ENCODE results near the gene ZBTB46.

ZBTB46 gene

DNA sequence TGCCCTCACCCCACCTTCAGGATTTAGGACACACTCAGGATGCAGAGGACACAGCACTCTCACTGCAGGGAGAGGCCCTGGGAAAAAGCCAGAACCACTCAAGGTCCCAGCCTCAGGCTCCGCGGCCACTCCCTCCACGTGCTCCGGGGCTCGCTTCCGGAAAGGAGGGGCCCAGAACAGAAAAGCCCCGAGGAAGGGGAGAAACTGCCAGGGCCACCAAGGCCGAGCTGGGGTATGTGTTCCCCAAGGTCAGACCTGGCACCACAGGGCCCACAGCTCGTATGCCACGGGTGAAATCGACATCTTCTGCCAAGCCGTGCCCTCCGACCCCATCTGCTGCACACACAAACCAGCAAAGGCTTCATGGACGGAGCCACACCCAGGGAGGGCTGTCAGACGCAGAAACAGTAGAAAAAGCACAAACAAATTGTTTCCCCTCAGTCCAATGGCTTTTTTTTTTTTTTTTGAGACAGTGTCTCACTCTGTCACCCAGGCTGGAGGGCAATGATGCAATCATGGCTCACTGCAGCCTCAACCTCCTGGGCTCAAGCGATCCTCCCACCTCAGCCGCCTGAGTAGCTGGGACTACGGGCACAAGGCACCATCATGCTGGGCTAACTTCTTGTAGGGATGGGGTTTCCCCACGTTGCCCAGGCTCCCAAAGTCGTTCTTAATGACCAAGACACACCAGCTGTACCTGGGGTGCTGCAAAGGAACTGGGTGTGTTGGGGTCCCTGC is 58.1 kb downstream of the ZBTB46 start:
- TF ChIP-seq, protein P1, sequence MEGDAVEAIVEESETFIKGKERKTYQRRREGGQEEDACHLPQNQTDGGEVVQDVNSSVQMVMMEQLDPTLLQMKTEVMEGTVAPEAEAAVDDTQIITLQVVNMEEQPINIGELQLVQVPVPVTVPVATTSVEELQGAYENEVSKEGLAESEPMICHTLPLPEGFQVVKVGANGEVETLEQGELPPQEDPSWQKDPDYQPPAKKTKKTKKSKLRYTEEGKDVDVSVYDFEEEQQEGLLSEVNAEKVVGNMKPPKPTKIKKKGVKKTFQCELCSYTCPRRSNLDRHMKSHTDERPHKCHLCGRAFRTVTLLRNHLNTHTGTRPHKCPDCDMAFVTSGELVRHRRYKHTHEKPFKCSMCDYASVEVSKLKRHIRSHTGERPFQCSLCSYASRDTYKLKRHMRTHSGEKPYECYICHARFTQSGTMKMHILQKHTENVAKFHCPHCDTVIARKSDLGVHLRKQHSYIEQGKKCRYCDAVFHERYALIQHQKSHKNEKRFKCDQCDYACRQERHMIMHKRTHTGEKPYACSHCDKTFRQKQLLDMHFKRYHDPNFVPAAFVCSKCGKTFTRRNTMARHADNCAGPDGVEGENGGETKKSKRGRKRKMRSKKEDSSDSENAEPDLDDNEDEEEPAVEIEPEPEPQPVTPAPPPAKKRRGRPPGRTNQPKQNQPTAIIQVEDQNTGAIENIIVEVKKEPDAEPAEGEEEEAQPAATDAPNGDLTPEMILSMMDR (IDR thresholded peaks at IDR 0.05; ENCODE audit: low read depth, low read length, missing control alignments) = no peak
- DNase-seq (ENCODE audit: low read depth) = no peak
- H3K4me3 ChIP-seq (ENCODE audit: low read depth, low read length) = no peak overlapping the region

DNA sequence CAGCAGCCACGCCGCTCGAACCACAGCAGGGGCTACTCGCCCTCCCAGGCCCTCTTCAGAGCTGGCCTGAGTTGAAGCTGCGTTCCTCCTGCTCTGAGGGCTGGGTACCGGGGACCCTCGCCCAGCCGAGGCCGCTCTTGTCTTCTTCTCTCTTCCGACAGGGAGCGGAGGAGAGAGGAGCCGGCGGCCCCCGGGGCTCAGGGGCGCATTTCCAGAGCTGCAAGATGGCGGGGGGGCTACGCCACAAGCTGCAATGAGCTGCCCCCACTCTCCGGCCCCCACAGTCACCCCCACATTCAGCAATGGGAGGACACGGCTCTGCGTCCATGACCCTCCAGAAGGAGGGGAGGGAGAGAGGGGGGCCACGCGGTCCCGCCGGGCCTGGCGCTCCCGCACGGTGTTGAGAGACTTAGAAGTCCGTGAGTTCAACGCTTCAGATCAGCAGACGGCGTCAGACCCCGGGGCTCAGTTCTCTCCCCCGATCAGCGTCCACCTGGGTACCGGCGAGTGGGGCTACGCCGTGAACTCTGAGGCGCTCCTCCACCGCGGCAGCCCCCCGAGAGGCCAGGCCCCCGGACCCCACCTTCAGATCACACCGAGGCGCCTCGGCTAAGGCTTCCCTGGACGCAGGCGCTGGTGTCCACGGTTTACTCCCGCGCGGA is 59.9 kb downstream of the ZBTB46 start:
- H3K4me3 ChIP-seq (ENCODE audit: low read depth, low read length) = no peak overlapping the region
- DNase-seq (ENCODE audit: low read depth) = no peak
- TF ChIP-seq, protein P1 (IDR thresholded peaks at IDR 0.05; ENCODE audit: low read depth, low read length, missing control alignments) = no peak

DNA sequence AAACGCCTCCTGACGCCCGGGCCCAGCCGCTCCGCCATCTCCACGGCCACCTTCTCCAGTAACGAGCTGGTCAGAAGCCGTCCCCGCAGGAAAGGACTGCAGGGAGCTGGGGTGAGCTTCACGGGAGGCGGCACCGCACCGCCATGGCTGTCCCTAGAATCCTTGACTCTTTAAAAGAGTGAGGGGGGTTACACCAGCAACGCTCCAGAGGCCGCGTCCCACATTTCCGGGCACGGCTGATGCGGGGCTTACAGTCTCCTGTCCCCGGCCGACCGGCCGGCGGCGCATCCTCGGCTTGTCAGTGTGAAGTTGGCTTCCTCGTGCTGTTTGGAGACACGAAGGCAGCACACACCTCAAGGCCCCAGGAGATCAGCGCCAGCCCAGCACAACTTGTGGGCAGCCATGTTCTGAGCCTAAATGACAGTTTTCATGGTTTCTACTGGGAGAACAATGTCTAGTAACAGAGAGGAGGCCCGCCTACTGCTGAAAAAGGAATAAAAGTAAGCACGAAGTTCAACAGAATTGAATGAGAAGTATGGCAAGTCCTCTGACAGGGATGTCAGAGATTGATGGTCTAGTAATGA is 61.1 kb downstream of the ZBTB46 start:
- TF ChIP-seq, protein P1 (IDR thresholded peaks at IDR 0.05; ENCODE audit: low read depth, low read length, missing control alignments) = no peak
- no peak overlapping the region for H3K4me3 ChIP-seq (ENCODE audit: low read depth, low read length)
- no peak for DNase-seq (ENCODE audit: low read depth)

DNA sequence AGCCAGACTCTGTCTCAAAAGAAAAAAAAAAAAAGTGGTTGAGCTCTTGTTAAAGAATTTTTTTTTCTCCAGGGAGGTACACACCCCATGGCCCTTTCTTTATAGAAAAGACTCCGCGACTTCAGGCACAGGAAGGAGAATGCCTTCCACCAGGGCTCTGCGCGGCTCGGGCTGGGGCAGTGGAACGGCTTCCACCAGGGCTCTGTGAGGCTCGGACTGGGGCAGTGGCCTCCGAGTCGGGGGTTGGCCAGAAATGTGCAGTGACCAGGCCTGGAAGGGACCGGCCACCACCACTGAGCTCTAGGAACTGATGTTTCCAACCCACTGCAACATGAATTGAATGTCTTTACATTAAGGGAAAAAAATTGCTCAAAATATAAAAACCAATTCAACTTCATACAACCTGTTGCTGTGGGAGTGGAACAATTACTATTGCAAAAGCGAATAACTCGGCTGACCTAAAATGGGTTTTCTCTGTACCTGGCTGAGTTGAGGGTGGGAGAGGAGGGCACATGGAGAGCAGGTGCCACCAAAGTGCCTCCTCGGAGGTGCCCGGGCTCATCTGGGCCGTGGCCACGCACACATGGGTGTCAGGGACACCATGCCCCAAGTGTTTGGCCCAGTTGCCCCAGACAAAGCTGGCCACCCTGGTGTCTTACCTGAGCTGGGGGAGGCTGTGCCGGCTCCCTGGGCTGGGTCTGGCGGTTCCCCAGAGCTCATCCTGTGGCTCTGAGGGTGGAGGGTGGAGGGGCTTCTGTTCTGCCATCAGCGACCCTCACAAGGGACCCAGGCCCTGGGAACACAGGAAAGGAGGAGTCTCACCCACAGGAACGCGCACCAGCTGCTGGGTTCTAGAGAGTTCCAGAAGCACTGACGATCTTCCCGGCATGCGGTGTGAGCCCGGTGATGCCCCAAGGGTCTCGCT is 62.2 kb downstream of the ZBTB46 start:
- TF ChIP-seq, protein P1 (IDR thresholded peaks at IDR 0.05; ENCODE audit: low read depth, low read length, missing control alignments) = no peak
- no peak overlapping the region for H3K4me3 ChIP-seq (ENCODE audit: low read depth, low read length)
- no peak for DNase-seq (ENCODE audit: low read depth)

DNA sequence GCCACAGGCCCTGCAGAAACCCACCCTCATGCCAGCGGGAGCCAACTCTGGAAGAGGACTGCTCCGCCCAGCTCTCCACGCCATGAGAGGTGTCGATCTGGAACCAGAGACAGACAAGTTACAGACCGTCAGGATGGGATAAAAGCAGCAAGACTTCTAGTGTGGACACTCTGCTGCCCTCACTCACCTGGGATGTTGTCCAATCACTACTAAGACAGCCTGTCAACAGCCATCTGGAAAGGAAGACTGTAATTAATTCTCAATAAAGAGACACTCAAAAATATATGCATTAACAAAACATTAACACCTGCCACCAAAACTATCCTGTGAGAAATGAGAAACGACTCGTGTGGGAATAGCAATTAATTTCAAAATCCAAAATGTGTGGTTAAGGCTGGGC is 63.2 kb downstream of the ZBTB46 start:
- TF ChIP-seq, protein P1 (IDR thresholded peaks at IDR 0.05; ENCODE audit: low read depth, low read length, missing control alignments) = no peak
- DNase-seq (ENCODE audit: low read depth) = no peak
- no peak overlapping the region for H3K4me3 ChIP-seq (ENCODE audit: low read depth, low read length)

DNA sequence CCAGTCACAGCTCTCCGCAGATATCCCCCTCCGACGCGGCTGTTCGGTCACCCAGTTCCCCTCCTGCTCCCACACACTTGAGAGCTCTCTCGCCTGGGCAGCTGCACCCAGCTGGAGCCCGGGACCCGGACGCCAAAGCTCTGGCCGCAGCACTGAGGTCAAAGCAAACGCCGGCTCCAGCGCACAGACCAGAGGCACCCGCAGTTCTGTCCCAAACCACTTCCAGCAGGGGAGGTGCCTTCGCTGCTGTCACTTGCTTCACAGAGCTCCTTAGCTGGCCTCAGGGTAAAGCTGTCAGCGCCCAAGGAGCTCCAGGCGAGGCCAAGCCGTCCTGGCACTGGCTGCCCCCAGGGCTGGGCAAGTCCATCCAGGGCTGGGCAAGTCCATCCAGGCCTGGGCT is 63.6 kb downstream of the ZBTB46 start:
- no peak overlapping the region for H3K4me3 ChIP-seq (ENCODE audit: low read depth, low read length)
- DNase-seq (ENCODE audit: low read depth) = no peak
- TF ChIP-seq, protein P1 (IDR thresholded peaks at IDR 0.05; ENCODE audit: low read depth, low read length, missing control alignments) = no peak

Measured in GM12864 (cell line).